ENCODE measurements around the gene CRIP1.
A peak's percentile ranks its signal among the peaks of the same experiment; 100 is the strongest.

CRIP1 gene

GRCh38 chr14:105505101-105505500 is 18.4 kb downstream of the CRIP1 start:
- no peak for DNase-seq (ENCODE audit: low spot score)

- DNase-seq (ENCODE audit: low spot score), result no peak
These were observed 20.6 kb downstream of the CRIP1 start for GRCh38 chr14:105507247-105507646.

DNA sequence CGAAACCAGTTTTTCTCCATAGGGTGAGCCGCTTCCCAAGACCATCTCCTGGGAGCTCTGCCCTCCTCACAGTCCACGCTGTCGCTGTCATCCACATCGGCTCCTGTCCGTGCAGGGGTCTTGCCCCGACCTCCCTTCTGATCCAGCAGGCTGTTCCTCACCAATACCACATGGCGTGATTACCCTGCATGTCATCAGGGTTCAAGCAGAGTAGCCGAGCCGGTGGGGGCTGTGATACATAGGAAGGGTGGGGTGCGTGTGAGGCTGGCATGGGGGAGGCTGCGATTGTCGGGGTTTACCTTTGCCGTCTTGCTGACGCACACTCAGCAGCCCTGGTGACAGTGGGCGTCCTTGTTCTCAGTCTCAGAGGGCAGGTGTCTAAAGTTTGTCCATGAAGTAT is 21.4 kb downstream of the CRIP1 start:
- DNase-seq (ENCODE audit: low spot score), result no peak

DNA sequence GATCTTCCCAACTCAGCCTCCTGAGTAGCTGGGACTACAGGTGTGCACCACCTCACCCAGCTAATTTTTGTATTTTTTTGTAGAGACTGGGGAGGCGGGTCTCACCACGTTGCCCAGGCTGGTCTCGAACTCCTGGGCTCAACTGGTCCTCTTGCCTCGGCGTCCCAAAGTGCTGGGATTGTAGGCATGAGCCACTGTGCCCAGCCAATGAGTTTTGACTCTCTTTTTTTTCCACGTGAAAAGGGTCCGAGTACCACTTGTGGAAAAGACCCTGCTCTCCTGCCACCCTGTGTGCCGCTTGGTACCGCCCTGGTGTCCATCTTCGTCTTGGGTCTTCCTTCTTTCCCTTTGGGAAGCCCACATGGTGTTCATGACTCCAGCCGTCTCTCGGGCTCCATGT is 21.9 kb downstream of the CRIP1 start:
- no peak for DNase-seq (ENCODE audit: low spot score)

- DNase-seq (ENCODE audit: low spot score), result no peak
These were observed 30.4 kb downstream of the CRIP1 start for GRCh38 chr14:105517096-105517495.

- DNase-seq (ENCODE audit: low spot score), result no peak
These were observed 33.4 kb downstream of the CRIP1 start for GRCh38 chr14:105519946-105520698.

DNA sequence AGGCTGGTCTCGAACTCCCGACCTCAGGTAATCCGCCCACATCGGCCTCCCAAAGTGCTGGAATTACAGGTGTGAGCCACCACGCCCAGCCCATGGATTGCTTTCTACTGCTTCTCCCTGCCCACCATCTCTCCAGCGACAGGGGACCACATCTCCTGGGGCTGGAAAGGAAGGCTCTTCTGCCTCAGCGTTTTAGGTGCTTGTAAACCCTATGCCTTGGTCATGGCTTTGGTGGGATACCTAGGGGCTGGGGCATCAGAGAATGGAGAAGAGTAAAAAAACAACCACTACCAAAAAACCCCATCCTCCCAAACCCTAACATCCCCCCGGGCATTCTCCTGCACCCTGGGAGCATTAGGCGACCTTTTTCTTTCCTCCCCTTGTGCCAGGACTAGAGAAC is 38.6 kb downstream of the CRIP1 start:
- DNase-seq (ENCODE audit: low spot score), result no peak

GRCh38 chr14:105525861-105526775 is 39.4 kb downstream of the CRIP1 start, which contains the start of gene TMEM121:
TMEM121 (plus strand) TSS chr14:105526583; CDS start chr14:105528835, 2,252 bp downstream.
- DNase-seq (ENCODE audit: low spot score), result peak; percentile 77

- no peak for DNase-seq (ENCODE audit: low spot score)
These were observed 40.2 kb downstream of the CRIP1 start for GRCh38 chr14:105526776-105527380.

GRCh38 chr14:105527381-105527825 is 40.7 kb downstream of the CRIP1 start:
- DNase-seq (ENCODE audit: low spot score), result no peak

- DNase-seq (ENCODE audit: low spot score), result peak; percentile 98
These were observed 41.3 kb downstream of the CRIP1 start for GRCh38 chr14:105527826-105528585.

DNA sequence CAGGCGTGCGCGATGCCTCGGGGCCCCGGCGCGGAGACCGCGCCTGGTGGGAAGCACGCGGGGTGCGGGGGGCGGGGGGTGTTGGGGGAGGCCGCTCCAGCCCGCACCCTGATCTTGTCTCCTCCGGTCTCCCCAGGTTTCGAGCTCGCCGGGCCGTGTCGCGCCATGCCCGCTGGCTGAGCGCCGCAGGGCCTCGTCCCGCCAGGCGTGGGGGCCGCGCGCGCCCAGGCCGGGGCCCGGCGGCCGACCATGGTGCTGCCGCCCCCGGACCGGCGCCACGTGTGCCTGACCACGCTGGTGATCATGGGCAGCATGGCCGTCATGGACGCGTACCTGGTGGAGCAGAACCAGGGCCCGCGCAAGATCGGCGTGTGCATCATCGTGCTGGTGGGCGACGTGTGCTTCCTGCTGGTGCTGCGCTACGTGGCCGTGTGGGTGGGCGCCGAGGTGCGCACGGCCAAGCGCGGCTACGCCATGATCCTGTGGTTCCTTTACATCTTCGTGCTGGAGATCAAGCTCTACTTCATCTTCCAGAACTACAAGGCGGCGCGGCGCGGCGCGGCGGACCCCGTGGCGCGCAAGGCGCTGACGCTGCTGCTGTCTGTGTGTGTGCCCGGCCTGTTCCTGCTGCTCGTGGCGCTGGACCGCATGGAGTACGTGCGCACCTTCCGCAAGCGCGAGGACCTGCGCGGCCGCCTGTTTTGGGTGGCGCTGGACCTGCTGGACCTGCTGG is 42.1 kb downstream of the CRIP1 start:
- no peak for DNase-seq (ENCODE audit: low spot score)

DNA sequence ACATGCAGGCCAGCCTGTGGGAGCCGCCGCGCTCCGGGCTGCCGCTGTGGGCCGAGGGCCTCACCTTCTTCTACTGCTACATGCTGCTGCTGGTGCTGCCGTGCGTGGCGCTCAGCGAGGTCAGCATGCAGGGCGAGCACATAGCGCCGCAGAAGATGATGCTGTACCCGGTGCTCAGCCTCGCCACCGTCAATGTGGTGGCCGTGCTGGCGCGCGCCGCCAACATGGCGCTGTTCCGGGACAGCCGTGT is 42.6 kb downstream of the CRIP1 start:
- no peak for DNase-seq (ENCODE audit: low spot score)

- DNase-seq (ENCODE audit: low spot score), result no peak
These were observed 43.0 kb downstream of the CRIP1 start for GRCh38 chr14:105529569-105530284.

- no peak for DNase-seq (ENCODE audit: low spot score)
These were observed 43.8 kb downstream of the CRIP1 start for GRCh38 chr14:105530285-105531087.

- DNase-seq (ENCODE audit: low spot score), result no peak
These were observed 44.6 kb downstream of the CRIP1 start for GRCh38 chr14:105531088-105531893.

DNA sequence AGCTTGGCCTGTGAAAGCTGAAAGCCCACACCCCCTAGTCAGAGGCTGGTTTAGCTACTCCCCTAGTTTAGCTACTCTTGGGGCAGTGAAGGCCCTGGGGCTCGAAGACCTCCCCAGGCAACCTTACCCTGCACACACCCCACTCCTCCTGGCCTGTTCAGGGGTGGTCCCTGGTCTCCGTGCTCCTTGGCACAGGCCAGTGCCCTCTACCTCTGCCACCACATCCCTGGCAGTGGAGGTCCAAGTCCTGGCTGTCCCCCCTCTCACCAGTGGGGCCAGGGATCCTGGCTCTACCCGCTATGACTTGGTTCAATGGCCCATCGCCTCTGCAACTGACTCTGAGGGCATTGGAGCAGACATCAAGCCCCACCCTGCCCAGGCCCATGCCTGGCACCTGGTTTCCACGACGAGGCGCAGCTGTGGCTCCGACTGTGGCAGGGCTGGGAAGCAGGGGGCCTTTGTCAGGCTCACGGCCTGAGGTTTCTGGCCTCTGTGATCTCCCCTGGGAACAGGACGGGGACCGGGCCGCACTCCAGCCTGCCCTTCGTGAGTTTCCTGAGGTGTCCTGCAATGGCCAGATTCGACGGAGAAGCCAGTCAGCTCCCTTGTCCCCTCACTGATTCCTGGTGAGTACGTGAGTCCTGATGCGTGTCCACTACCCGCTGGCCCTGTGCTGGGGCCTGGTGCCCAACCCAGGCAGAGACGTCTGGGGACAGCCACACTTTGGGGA is 45.4 kb downstream of the CRIP1 start:
- DNase-seq (ENCODE audit: low spot score), result no peak

DNA sequence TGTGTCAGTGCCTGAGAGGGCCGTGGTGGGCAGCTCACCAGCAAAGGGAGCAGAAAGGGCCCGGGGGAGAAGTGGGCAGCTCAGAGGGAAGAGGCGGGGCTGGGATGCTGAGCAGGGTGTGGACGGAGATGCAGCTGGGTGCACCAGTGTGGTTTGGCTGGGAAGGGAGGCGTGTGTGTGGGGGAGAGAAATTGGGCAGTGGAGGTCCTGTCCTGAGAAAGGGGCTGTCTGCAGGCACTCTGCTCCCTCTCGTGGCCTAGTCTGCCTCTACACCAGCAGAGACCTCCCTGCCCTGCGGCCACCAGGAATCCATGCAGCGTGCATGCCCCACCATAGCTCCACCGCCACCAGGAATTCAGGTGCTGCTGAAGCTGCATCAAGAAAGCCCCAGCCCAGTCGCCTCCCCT is 46.1 kb downstream of the CRIP1 start:
- peak; percentile 76 for DNase-seq (ENCODE audit: low spot score)
